Measurements from ENCODE around the gene SYNCRIP.
"Not testable (repeated sequence)": the region's sequence is repeated elsewhere in the genome, so short reads cannot be mapped to it uniquely, and the experiment has no call there.

SYNCRIP gene

GRCh38 chr6:85642774-85643536, at the start of gene SYNCRIP:
SYNCRIP (minus strand) TSS chr6:85642886; CDS start chr6:85641439, 1,447 bp downstream.
- H3K9me3 ChIP-seq (ENCODE audit: control insufficient read depth, low read length) = no peaks in the 10 kb centered on the region
- H3K36me3 ChIP-seq (ENCODE audit: control insufficient read depth, insufficient read depth, low read length) = no peaks in the 10 kb centered on the region
- peak within 1 kb of the TSS; percentile 99 for H3K9ac ChIP-seq (ENCODE audit: low read length)
- H3K4me1 ChIP-seq (ENCODE audit: control insufficient read depth, insufficient read depth, low read length) = peaks cover 9% of the 10 kb centered on the region
- peak within 1 kb of the TSS; percentile 100 for H3K4me3 ChIP-seq (ENCODE audit: low read length)
- no peaks in the 10 kb centered on the region for H3K27me3 ChIP-seq (ENCODE audit: control insufficient read depth, insufficient read depth, low read length)

- no peak overlapping the region for H3K9ac ChIP-seq (ENCODE audit: low read length)
- H3K4me3 ChIP-seq (ENCODE audit: low read length) = no peak overlapping the region
- no peaks in the 10 kb centered on the region for H3K9me3 ChIP-seq (ENCODE audit: control insufficient read depth, low read length)
- H3K36me3 ChIP-seq (ENCODE audit: control insufficient read depth, insufficient read depth, low read length) = no peaks in the 10 kb centered on the region
- no peaks in the 10 kb centered on the region for H3K4me1 ChIP-seq (ENCODE audit: control insufficient read depth, insufficient read depth, low read length)
- no peaks in the 10 kb centered on the region for H3K27me3 ChIP-seq (ENCODE audit: control insufficient read depth, insufficient read depth, low read length)
Measured at GRCh38 chr6:85691478-85691877, 48.8 kb upstream of the SYNCRIP start.

- no peak overlapping the region for H3K4me3 ChIP-seq (ENCODE audit: low read length)
- no peak overlapping the region for H3K9ac ChIP-seq (ENCODE audit: low read length)
- H3K27me3 ChIP-seq (ENCODE audit: control insufficient read depth, insufficient read depth, low read length) = no peaks in the 10 kb centered on the region
- no peaks in the 10 kb centered on the region for H3K9me3 ChIP-seq (ENCODE audit: control insufficient read depth, low read length)
- no peaks in the 10 kb centered on the region for H3K4me1 ChIP-seq (ENCODE audit: control insufficient read depth, insufficient read depth, low read length)
- no peaks in the 10 kb centered on the region for H3K36me3 ChIP-seq (ENCODE audit: control insufficient read depth, insufficient read depth, low read length)
Measured at GRCh38 chr6:85690071-85690470, 47.4 kb upstream of the SYNCRIP start.

- no peaks in the 10 kb centered on the region for H3K36me3 ChIP-seq (ENCODE audit: control insufficient read depth, insufficient read depth, low read length)
- H3K27me3 ChIP-seq (ENCODE audit: control insufficient read depth, insufficient read depth, low read length) = no peaks in the 10 kb centered on the region
- H3K9ac ChIP-seq (ENCODE audit: low read length) = no peak overlapping the region
- no peak overlapping the region for H3K4me3 ChIP-seq (ENCODE audit: low read length)
- no peaks in the 10 kb centered on the region for H3K9me3 ChIP-seq (ENCODE audit: control insufficient read depth, low read length)
- no peaks in the 10 kb centered on the region for H3K4me1 ChIP-seq (ENCODE audit: control insufficient read depth, insufficient read depth, low read length)
Measured at GRCh38 chr6:85685713-85686112, 43.0 kb upstream of the SYNCRIP start.

- Histone ChIP-seq H3K9me3 (ENCODE audit: control insufficient read depth, low read length) (no peaks in the 10 kb centered on the region), H3K27me3 (ENCODE audit: control insufficient read depth, insufficient read depth, low read length) (no peaks in the 10 kb centered on the region), H3K4me3 (ENCODE audit: low read length) (no peak overlapping the region), H3K36me3 (ENCODE audit: control insufficient read depth, insufficient read depth, low read length) (no peaks in the 10 kb centered on the region), H3K9ac (ENCODE audit: low read length) (no peak overlapping the region), H3K4me1 (ENCODE audit: control insufficient read depth, insufficient read depth, low read length) (no peaks in the 10 kb centered on the region)
Measured at GRCh38 chr6:85684809-85685171, 42.1 kb upstream of the SYNCRIP start.

GRCh38 chr6:85684133-85684808, 41.6 kb upstream of the SYNCRIP start:
- Histone ChIP-seq H3K4me1 (ENCODE audit: control insufficient read depth, insufficient read depth, low read length) (no peaks in the 10 kb centered on the region), H3K4me3 (ENCODE audit: low read length) (no peak overlapping the region), H3K27me3 (ENCODE audit: control insufficient read depth, insufficient read depth, low read length) (no peaks in the 10 kb centered on the region), H3K9me3 (ENCODE audit: control insufficient read depth, low read length) (no peaks in the 10 kb centered on the region), H3K36me3 (ENCODE audit: control insufficient read depth, insufficient read depth, low read length) (no peaks in the 10 kb centered on the region), H3K9ac (ENCODE audit: low read length) (no peak overlapping the region)

GRCh38 chr6:85681899-85682298, 39.2 kb upstream of the SYNCRIP start:
- not testable (repeated sequence) for H3K4me1 ChIP-seq (ENCODE audit: control insufficient read depth, insufficient read depth, low read length); H3K9ac ChIP-seq (ENCODE audit: low read length); H3K9me3 ChIP-seq (ENCODE audit: control insufficient read depth, low read length); H3K4me3 ChIP-seq (ENCODE audit: low read length); H3K27me3 ChIP-seq (ENCODE audit: control insufficient read depth, insufficient read depth, low read length); H3K36me3 ChIP-seq (ENCODE audit: control insufficient read depth, insufficient read depth, low read length)

- Histone ChIP-seq H3K27me3 (ENCODE audit: control insufficient read depth, insufficient read depth, low read length) (no peaks in the 10 kb centered on the region), H3K4me1 (ENCODE audit: control insufficient read depth, insufficient read depth, low read length) (no peaks in the 10 kb centered on the region), H3K4me3 (ENCODE audit: low read length) (no peak overlapping the region), H3K9me3 (ENCODE audit: control insufficient read depth, low read length) (no peaks in the 10 kb centered on the region), H3K9ac (ENCODE audit: low read length) (no peak overlapping the region), H3K36me3 (ENCODE audit: control insufficient read depth, insufficient read depth, low read length) (no peaks in the 10 kb centered on the region)
Measured at GRCh38 chr6:85680388-85680787, 37.7 kb upstream of the SYNCRIP start.

- Histone ChIP-seq H3K27me3 (ENCODE audit: control insufficient read depth, insufficient read depth, low read length) (no peaks in the 10 kb centered on the region), H3K4me3 (ENCODE audit: low read length) (peak overlapping the region; percentile 32), H3K36me3 (ENCODE audit: control insufficient read depth, insufficient read depth, low read length) (no peaks in the 10 kb centered on the region), H3K9ac (ENCODE audit: low read length) (peak overlapping the region; percentile 57), H3K4me1 (ENCODE audit: control insufficient read depth, insufficient read depth, low read length) (no peaks in the 10 kb centered on the region), H3K9me3 (ENCODE audit: control insufficient read depth, low read length) (no peaks in the 10 kb centered on the region)
Measured at GRCh38 chr6:85679445-85680123, 36.9 kb upstream of the SYNCRIP start.

GRCh38 chr6:85678602-85679444, 36.1 kb upstream of the SYNCRIP start:
- H3K27me3 ChIP-seq (ENCODE audit: control insufficient read depth, insufficient read depth, low read length) = no peaks in the 10 kb centered on the region
- peak overlapping the region; percentile 97 for H3K4me3 ChIP-seq (ENCODE audit: low read length)
- H3K9me3 ChIP-seq (ENCODE audit: control insufficient read depth, low read length) = no peaks in the 10 kb centered on the region
- no peaks in the 10 kb centered on the region for H3K4me1 ChIP-seq (ENCODE audit: control insufficient read depth, insufficient read depth, low read length)
- peak overlapping the region; percentile 92 for H3K9ac ChIP-seq (ENCODE audit: low read length)
- H3K36me3 ChIP-seq (ENCODE audit: control insufficient read depth, insufficient read depth, low read length) = no peaks in the 10 kb centered on the region

GRCh38 chr6:85678026-85678601, 35.4 kb upstream of the SYNCRIP start:
- peak overlapping the region; percentile 97 for H3K4me3 ChIP-seq (ENCODE audit: low read length)
- H3K9ac ChIP-seq (ENCODE audit: low read length) = peak overlapping the region; percentile 92
- H3K4me1 ChIP-seq (ENCODE audit: control insufficient read depth, insufficient read depth, low read length) = no peaks in the 10 kb centered on the region
- H3K9me3 ChIP-seq (ENCODE audit: control insufficient read depth, low read length) = no peaks in the 10 kb centered on the region
- no peaks in the 10 kb centered on the region for H3K27me3 ChIP-seq (ENCODE audit: control insufficient read depth, insufficient read depth, low read length)
- no peaks in the 10 kb centered on the region for H3K36me3 ChIP-seq (ENCODE audit: control insufficient read depth, insufficient read depth, low read length)

Data from mucosa of stomach (tissue), 1 donor.